ENCODE measurements around the gene JDP2.

Gene JDP2

GRCh38 chr14:75443203-75443969 lies 15.6 kb downstream of the JDP2 start:
- Histone ChIP-seq H3K36me3 (peaks cover 68 to 100% (median 75%) of the 10 kb centered on the region in 11 experiments), H3K4me3 (no peak overlapping the region), H3K9ac (no peak overlapping the region)

GRCh38 chr14:75445236-75445635 lies 17.4 kb downstream of the JDP2 start:
- peaks cover 0 to 100% (median 24%) of the 10 kb centered on the region in 11 experiments; a peak in 12 of 22 replicates for H4K20me1 ChIP-seq
- TF ChIP-seq Cebpa-rat (IDR thresholded peaks at IDR 0.05), result no peak
- H3K9ac ChIP-seq, result no peak overlapping the region
- no peak overlapping the region for H3K4me3 ChIP-seq
- H3K27ac ChIP-seq, result no peak overlapping the region
- H3K36me3 ChIP-seq, result peaks cover 51 to 100% (median 61%) of the 10 kb centered on the region in 11 experiments
- peaks cover 12 to 57% (median 28%) of the 10 kb centered on the region in 10 experiments; a peak in 18 of 20 replicates for H3K4me1 ChIP-seq
- H3K9me3 ChIP-seq (replicated peaks in 1 of 11), result peaks cover 0 to 11% (median 0%) of the 10 kb centered on the region in 11 experiments; a peak in 3 of 22 replicates
- no peaks in the 10 kb centered on the region for H3K27me3 ChIP-seq
- peak overlapping the region in 4 of 11 experiments; percentile 9 to 45 (median 22); a peak in 5 of 22 replicates for H3K4me2 ChIP-seq

More at GRCh38 chr14:75443203-75443969, 15.6 kb downstream of the JDP2 start:
- H3K4me2 ChIP-seq, result no peak overlapping the region
- peaks cover 12 to 46% (median 27%) of the 10 kb centered on the region in 10 experiments; a peak in 18 of 20 replicates for H3K4me1 ChIP-seq
- H4K20me1 ChIP-seq, result peaks cover 0 to 100% (median 24%) of the 10 kb centered on the region in 11 experiments; a peak in 12 of 22 replicates
- TF ChIP-seq Cebpa-rat (IDR thresholded peaks at IDR 0.05), result no peak
- H3K27ac ChIP-seq, result 0 out of 22 replicates have a peak overlapping the region, but pooled peaks of 1 of the 11 experiments have one; percentile 2
- no peaks in the 10 kb centered on the region for H3K27me3 ChIP-seq
- H3K9me3 ChIP-seq (replicated peaks in 1 of 11), result peaks cover 0 to 11% (median 0%) of the 10 kb centered on the region in 11 experiments; a peak in 3 of 22 replicates

- H3K27ac ChIP-seq, result 0 out of 22 replicates have a peak overlapping the region, but pooled peaks of 1 of the 11 experiments have one; percentile 6
- peak overlapping the region; percentile 14 to 57 (median 45); a peak in 18 of 22 replicates for H3K4me2 ChIP-seq
- H3K4me3 ChIP-seq, result no peak overlapping the region
- no peak overlapping the region for H3K9ac ChIP-seq
- H3K9me3 ChIP-seq (replicated peaks in 1 of 11), result peaks cover 0 to 11% (median 0%) of the 10 kb centered on the region in 11 experiments; a peak in 3 of 22 replicates
- H3K36me3 ChIP-seq, result peaks cover 46 to 100% (median 61%) of the 10 kb centered on the region in 11 experiments
- no peak for TF ChIP-seq Cebpa-rat (IDR thresholded peaks at IDR 0.05)
- peaks cover 0 to 100% (median 26%) of the 10 kb centered on the region in 11 experiments; a peak in 13 of 22 replicates for H4K20me1 ChIP-seq
- peaks cover 12 to 58% (median 29%) of the 10 kb centered on the region in 10 experiments; a peak in 18 of 20 replicates for H3K4me1 ChIP-seq
- no peaks in the 10 kb centered on the region for H3K27me3 ChIP-seq
These were observed 18.1 kb downstream of the JDP2 start for GRCh38 chr14:75445963-75446362.

GRCh38 chr14:75446447-75446846 lies 18.6 kb downstream of the JDP2 start:
- Histone ChIP-seq H4K20me1 (peaks cover 0 to 100% (median 31%) of the 10 kb centered on the region in 11 experiments; a peak in 13 of 22 replicates), H3K27me3 (no peaks in the 10 kb centered on the region), H3K36me3 (peaks cover 41 to 100% (median 61%) of the 10 kb centered on the region in 11 experiments), H3K4me2 (peak overlapping the region; percentile 14 to 57 (median 45); a peak in 19 of 22 replicates), H3K27ac (0 out of 22 replicates have a peak overlapping the region, but pooled peaks of 1 of the 11 experiments have one; percentile 6), H3K9ac (no peak overlapping the region), H3K4me3 (no peak overlapping the region), H3K4me1 (peaks cover 12 to 58% (median 29%) of the 10 kb centered on the region in 10 experiments; a peak in 18 of 20 replicates), H3K9me3 (replicated peaks in 1 of 11) (peaks cover 0 to 11% (median 0%) of the 10 kb centered on the region in 11 experiments; a peak in 3 of 22 replicates)
- TF ChIP-seq Cebpa-rat (IDR thresholded peaks at IDR 0.05), result no peak

DNA sequence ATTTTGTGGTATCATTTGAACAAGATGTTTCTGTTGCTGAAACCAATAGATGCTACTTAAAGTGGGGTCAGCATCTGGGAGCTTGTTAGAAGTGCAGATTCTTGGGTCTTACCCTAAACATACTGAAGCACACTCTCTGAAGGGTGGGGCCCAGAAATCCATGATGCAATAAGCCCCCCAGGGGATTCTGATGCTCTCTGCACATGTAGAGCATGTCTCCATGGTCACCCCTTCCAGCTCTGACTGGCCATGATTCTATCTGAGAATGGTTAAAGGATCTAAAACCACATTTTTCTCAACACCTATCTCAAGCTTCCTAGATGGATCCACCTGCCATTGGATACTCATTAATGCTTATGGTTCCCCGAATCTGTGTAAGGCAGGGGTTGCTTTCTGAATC lies 20.4 kb downstream of the JDP2 start:
- peaks cover 27 to 100% (median 52%) of the 10 kb centered on the region in 11 experiments for H3K36me3 ChIP-seq
- H3K4me1 ChIP-seq, result peaks cover 26 to 66% (median 44%) of the 10 kb centered on the region in 10 experiments
- H3K9ac ChIP-seq, result no peak overlapping the region
- peaks cover 0 to 11% (median 0%) of the 10 kb centered on the region in 11 experiments; a peak in 3 of 22 replicates for H3K9me3 ChIP-seq (replicated peaks in 1 of 11)
- H3K27ac ChIP-seq, result no peak overlapping the region
- no peaks in the 10 kb centered on the region for H3K27me3 ChIP-seq
- TF ChIP-seq Cebpa-rat (IDR thresholded peaks at IDR 0.05), result no peak
- H4K20me1 ChIP-seq, result peaks cover 0 to 100% (median 47%) of the 10 kb centered on the region in 11 experiments; a peak in 13 of 22 replicates
- H3K4me2 ChIP-seq, result peak overlapping the region in 4 of 11 experiments; percentile 16 to 33 (median 19); a peak in 2 of 22 replicates
- H3K4me3 ChIP-seq, result no peak overlapping the region

- Histone ChIP-seq H3K4me3 (no peak overlapping the region), H3K27ac (no peak overlapping the region), H3K4me1 (peaks cover 34 to 74% (median 51%) of the 10 kb centered on the region in 10 experiments), H3K4me2 (no peak overlapping the region), H3K9me3 (replicated peaks in 1 of 11) (peaks cover 0 to 11% (median 0%) of the 10 kb centered on the region in 11 experiments; a peak in 3 of 22 replicates), H3K36me3 (peaks cover 22 to 96% (median 44%) of the 10 kb centered on the region in 11 experiments; a peak in 21 of 22 replicates), H4K20me1 (peaks cover 0 to 100% (median 53%) of the 10 kb centered on the region in 11 experiments; a peak in 13 of 22 replicates), H3K27me3 (no peaks in the 10 kb centered on the region), H3K9ac (no peak overlapping the region)
- no peak for TF ChIP-seq Cebpa-rat (IDR thresholded peaks at IDR 0.05)
These were observed 21.2 kb downstream of the JDP2 start for GRCh38 chr14:75449036-75449435.

DNA sequence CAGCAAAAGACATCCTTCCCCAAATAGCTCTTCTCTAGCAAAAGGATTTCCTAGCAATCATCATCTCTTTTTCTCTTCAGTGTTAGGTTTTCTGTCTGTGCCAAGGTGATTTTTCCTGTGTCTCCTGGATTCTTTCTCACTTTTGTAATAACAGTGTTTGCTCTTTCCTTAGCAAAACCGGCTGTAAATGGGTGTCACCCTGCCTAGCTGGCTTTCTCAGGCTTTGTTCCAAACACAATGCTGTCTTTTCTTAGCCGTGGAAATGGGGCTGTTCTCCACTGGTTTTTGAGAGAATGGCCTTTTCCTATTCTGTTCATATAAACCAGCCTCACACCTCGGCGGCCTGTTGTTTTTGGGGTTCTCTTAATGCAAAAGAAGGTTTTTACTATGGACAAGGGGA lies 21.9 kb downstream of the JDP2 start:
- H3K36me3 ChIP-seq, result peaks cover 15 to 96% (median 37%) of the 10 kb centered on the region in 11 experiments; a peak in 21 of 22 replicates
- H3K4me2 ChIP-seq, result no peak overlapping the region
- no peak overlapping the region; a peak in 1 of 22 replicates for H3K9ac ChIP-seq
- no peak for TF ChIP-seq Cebpa-rat (IDR thresholded peaks at IDR 0.05)
- H3K4me1 ChIP-seq, result peaks cover 40 to 79% (median 53%) of the 10 kb centered on the region in 10 experiments
- H3K9me3 ChIP-seq (replicated peaks in 1 of 11), result peaks cover 0 to 8% (median 0%) of the 10 kb centered on the region in 11 experiments; a peak in 3 of 22 replicates
- no peaks in the 10 kb centered on the region for H3K27me3 ChIP-seq
- H3K4me3 ChIP-seq, result no peak overlapping the region
- H3K27ac ChIP-seq, result no peak overlapping the region
- H4K20me1 ChIP-seq, result peaks cover 0 to 100% (median 60%) of the 10 kb centered on the region in 11 experiments; a peak in 15 of 22 replicates

- H3K4me2 ChIP-seq, result no peak overlapping the region
- peaks cover 46 to 75% (median 60%) of the 10 kb centered on the region in 10 experiments for H3K4me1 ChIP-seq
- no peak overlapping the region for H3K27ac ChIP-seq
- peaks cover 0 to 100% (median 68%) of the 10 kb centered on the region in 11 experiments; a peak in 16 of 22 replicates for H4K20me1 ChIP-seq
- H3K27me3 ChIP-seq, result no peaks in the 10 kb centered on the region
- H3K9me3 ChIP-seq (replicated peaks in 1 of 11), result no peaks in the 10 kb centered on the region
- no peak for TF ChIP-seq Cebpa-rat (IDR thresholded peaks at IDR 0.05)
- H3K36me3 ChIP-seq, result peaks cover 6 to 96% (median 31%) of the 10 kb centered on the region in 11 experiments; a peak in 17 of 22 replicates
- no peak overlapping the region for H3K4me3 ChIP-seq
- no peak overlapping the region for H3K9ac ChIP-seq
These were observed 22.8 kb downstream of the JDP2 start for GRCh38 chr14:75450381-75451276.

Data from BLaER1 treated with 17β-estradiol and CSF1 and Interleukin-3, amounts not matched to agents 10 nM and 100 nM (cell line).